ENCODE data around the gene CAPZA2. TPM values are rescaled to one million over a fixed set of nuclear protein-coding genes. Genes with fewer than 3 reads are reported as not detected.

Gene CAPZA2
- total and polyA plus RNA-seq, 10 of the 15 experiments (the other 5 are each of a cell fraction or from before 2014, with no cell fraction given), result 50.0 to 379 (median 117) TPM

- no peaks in the 10 kb centered on the region for H3K9me3 ChIP-seq (replicated peaks; ENCODE audit: control insufficient read depth, insufficient read depth, low read length)
- no peak for DNase-seq (ENCODE audit: low read depth, low spot score)
- peak overlapping the region; percentile 95 for H2AFZ ChIP-seq (ENCODE audit: control insufficient read depth, low read depth, low read length)
- WGBS (ENCODE audit: insufficient coverage, insufficient replicate concordance, low lambda C conversion rate, missing lambda C conversion rate), result 20% methylated on average over 25 of the region's 25 CpGs
- H3K27ac ChIP-seq (ENCODE audit: control insufficient read depth, insufficient read depth), result peak overlapping the region; percentile 98
- peak overlapping the region; percentile 100 for H3K4me2 ChIP-seq (ENCODE audit: control insufficient read depth, insufficient read depth)
- TSS peak; percentile 86 for BruUV-seq (replicated peaks)
- H4K20me1 ChIP-seq (ENCODE audit: control insufficient read depth, insufficient read depth), result no peaks in the 10 kb centered on the region
- in situ Hi-C loops (cut with MboI) (no loop called here), intact Hi-C loops (cut with micrococcal nuclease; ENCODE audit: unreplicated experiment) (loop anchor here (2.0 kb wide), 1 partner anchor 22 kb away; no protein-coding TSS in a partner anchor)
- no peaks in the 10 kb centered on the region for H3K36me3 ChIP-seq (ENCODE audit: control insufficient read depth in 2 of 2, insufficient read depth in 2 of 2, low read length in 1 of 2)
- H3K4me3 ChIP-seq, result peak overlapping the region; percentile 68
- SMC1A ChIA-PET (ENCODE audit: uncharacterized antibody, unreplicated experiment), result interaction anchor here (1.0 to 2.4 kb wide), 9 partner anchors 16 to 64 kb away, joined by 3 to 16 read pairs (median 5); no protein-coding TSS in a partner anchor
- no peak; the same call in 1 of the 3 replicates for ATAC-seq
- RAD21 ChIA-PET (ENCODE audit: unreplicated experiment), result interaction anchor here (1.0 to 2.2 kb wide), 5 partner anchors 19 to 481 kb away, joined by 3 to 18 read pairs (median 6); no protein-coding TSS in a partner anchor
- POLR2A ChIA-PET, result interaction anchor here (0.6 to 2.4 kb wide), 5 partner anchors 11 to 197 kb away, joined by 3 to 16 read pairs (median 5); no protein-coding TSS in a partner anchor
- FAIRE-seq, result no peak
- H3K9ac ChIP-seq (ENCODE audit: control insufficient read depth, insufficient read depth, low read length), result peak overlapping the region; percentile 98
- peaks cover 46% of the 10 kb centered on the region for H3K79me2 ChIP-seq (ENCODE audit: control insufficient read depth, insufficient read depth, low read length)
- H3K27me3 ChIP-seq (replicated peaks in 1 of 2; ENCODE audit: control insufficient read depth in 2 of 2, insufficient read depth in 2 of 2, low read length in 1 of 2), result no peaks in the 10 kb centered on the region
- CTCF ChIA-PET, result interaction anchor here (0.6 to 2.3 kb wide), 5 partner anchors 23 to 166 kb away, joined by 3 to 16 read pairs (median 3); no protein-coding TSS in a partner anchor
- peaks cover 20% of the 10 kb centered on the region for H3K4me1 ChIP-seq (ENCODE audit: control insufficient read depth, insufficient read depth, low read length)
- 0 out of 2 replicates have a peak, but pooled peaks have one; percentile 31 for TF ChIP-seq NFIC (IDR thresholded peaks at IDR 0.05; ENCODE audit: low read depth, low read length)
- no peak for TF ChIP-seq ASH2L (IDR thresholded peaks at IDR 0.05; ENCODE audit: borderline replicate concordance, low read depth)
- no peak for TF ChIP-seq MYB (IDR thresholded peaks at IDR 0.05; ENCODE audit: borderline replicate concordance, low read depth, low read length)
- TF ChIP-seq MXI1 (IDR thresholded peaks at IDR 0.05; ENCODE audit: low read depth, low read length), result no peak
- TF ChIP-seq MLLT1 (IDR thresholded peaks at IDR 0.05), result 0 out of 2 replicates have a peak, but pooled peaks have one; percentile 11
- no peak for TF ChIP-seq ZNF207 (IDR thresholded peaks at IDR 0.05; ENCODE audit: borderline replicate concordance)
- TF ChIP-seq JUNB (IDR thresholded peaks at IDR 0.05), result no peak
- no peak for TF ChIP-seq NFYA (IDR thresholded peaks at IDR 0.05; ENCODE audit: borderline replicate concordance, low read depth, low read length)
- no peak for TF ChIP-seq TCF3 (IDR thresholded peaks at IDR 0.05; ENCODE audit: borderline replicate concordance, insufficient read depth, low read depth, low read length)
- TF ChIP-seq IKZF2 (IDR thresholded peaks at IDR 0.05), result 0 out of 4 replicates have a peak, but pooled peaks of 1 of the 2 experiments have one; percentile 11
- TF ChIP-seq RUNX3 (IDR thresholded peaks at IDR 0.05; ENCODE audit: low read length), result peak; percentile 15; the same call in 1 of the 2 replicates
- no peak for TF ChIP-seq ZBTB4 (CRISPR knock-in tag; IDR thresholded peaks at IDR 0.05)
- TF ChIP-seq ZBTB11 (CRISPR knock-in tag; IDR thresholded peaks at IDR 0.05), result peak; percentile 46; the same call in 1 of the 2 replicates
- peak; percentile 65 for TF ChIP-seq RAD51 (IDR thresholded peaks at IDR 0.05)
These were observed 90.4 kb downstream of the CAPZA2 start for GRCh38 chr7:116952635-116953371.

Data from GM12878 (cell line).